Measurements from ENCODE around the gene SLC9C2. TPM values are rescaled to one million over a fixed set of nuclear protein-coding genes. Genes with fewer than 3 reads are reported as not detected.

SLC9C2 gene
- polyA plus RNA-seq, 3 donors: not detected

DNA sequence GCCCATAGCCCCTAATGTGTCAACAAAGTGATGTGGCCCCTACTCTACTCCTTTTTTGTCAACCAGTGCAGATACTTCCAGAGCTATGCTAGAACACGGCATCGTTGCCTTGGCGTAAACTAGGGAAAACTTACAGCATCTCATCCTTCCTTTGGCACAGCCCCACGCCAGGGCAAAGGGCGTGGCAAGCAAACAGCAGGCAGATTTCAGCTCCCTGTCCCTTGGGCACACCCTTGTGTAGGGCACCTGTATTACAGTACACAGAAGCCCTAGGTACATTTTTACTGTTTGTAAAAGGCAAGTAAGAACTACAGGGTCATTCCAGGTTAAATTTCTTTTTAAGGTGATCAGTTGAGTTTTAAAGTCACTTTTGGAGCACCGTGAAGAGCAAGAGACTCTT, 96.4 kb downstream of the SLC9C2 start:
- no peak for TF ChIP-seq CTCF (IDR thresholded peaks at IDR 0.05)
- no peak overlapping the region for H3K4me3 Mint-ChIP-seq
- H3K79me2 ChIP-seq (ENCODE audit: insufficient read depth, low read length): no peaks in the 10 kb centered on the region
- H2AFZ ChIP-seq (ENCODE audit: insufficient read depth, low read depth, low read length, poor library complexity, severe bottlenecking): no peak overlapping the region
- H3K4me2 ChIP-seq (replicated peaks; ENCODE audit: extremely low read depth, low read length, poor library complexity, severe bottlenecking): no peak overlapping the region
- 96% methylated on average over 4 of the region's 6 CpGs for WGBS (ENCODE audit: insufficient coverage)
- peaks cover 0 to 2% (median 0%) of the 10 kb centered on the region in 7 donors for H3K9me3 Mint-ChIP-seq
- DNase-seq: no peak
- H3K27me3 ChIP-seq (ENCODE audit: control insufficient read depth in 2 of 2, insufficient read depth in 2 of 2, low read length in 2 of 2): no peaks in the 10 kb centered on the region
- intact Hi-C loops (cut with micrococcal nuclease): no loop called here
- no peaks in the 10 kb centered on the region for H3K36me3 Mint-ChIP-seq
- no peaks in the 10 kb centered on the region for H3K4me1 Mint-ChIP-seq
- H3K27me3 Mint-ChIP-seq (ENCODE audit: low read depth in 3 of 3): peaks cover 0 to 3% (median 1%) of the 10 kb centered on the region in 3 donors
- H3K27ac Mint-ChIP-seq: no peak overlapping the region
- H3K4me1 ChIP-seq (ENCODE audit: control insufficient read depth in 1 of 2, insufficient read depth in 2 of 2, low read length in 2 of 2): no peaks in the 10 kb centered on the region
- no peaks in the 10 kb centered on the region for H3K9me3 ChIP-seq (replicated peaks in 1 of 2; ENCODE audit: control insufficient read depth in 1 of 2, insufficient read depth in 1 of 2, low read length in 2 of 2)
- H3K9ac ChIP-seq (ENCODE audit: insufficient read depth, low read length, poor library complexity, severe bottlenecking): no peak overlapping the region
- no peaks in the 10 kb centered on the region for H3K36me3 ChIP-seq (replicated peaks in 1 of 2; ENCODE audit: control insufficient read depth in 1 of 2, insufficient read depth in 2 of 2, low read length in 2 of 2)
- no peak overlapping the region for H3K27ac ChIP-seq (ENCODE audit: low read depth in 1 of 2, low read length in 2 of 2)
- no peaks in the 10 kb centered on the region for H4K20me1 ChIP-seq (ENCODE audit: insufficient read depth, low read length)
- no peak overlapping the region for H3K4me3 ChIP-seq (replicated peaks in 1 of 3; ENCODE audit: low read depth in 2 of 3, low read length in 3 of 3)

DNA sequence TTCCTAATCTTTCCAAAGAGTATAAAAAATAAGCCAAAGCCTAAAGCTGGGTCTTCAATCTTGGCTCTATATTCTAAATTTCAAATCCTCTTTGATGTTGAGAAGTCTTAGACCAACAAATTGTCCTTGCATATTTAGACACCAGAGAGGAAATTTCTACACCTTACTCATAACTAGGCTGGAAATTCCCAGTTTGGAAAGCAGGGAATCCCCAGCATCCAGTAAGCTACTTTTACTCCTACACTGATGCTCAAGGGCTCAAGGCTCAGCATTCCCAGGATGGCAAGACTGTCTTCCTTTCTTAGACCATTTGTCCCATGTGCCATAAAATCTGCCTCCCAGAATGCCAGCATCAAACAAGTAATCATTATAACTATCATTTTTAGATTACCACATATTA, 97.5 kb downstream of the SLC9C2 start:
- Histone ChIP-seq H3K4me1 (ENCODE audit: control insufficient read depth in 1 of 2, insufficient read depth in 2 of 2, low read length in 2 of 2) (no peaks in the 10 kb centered on the region), H3K36me3 (replicated peaks in 1 of 2; ENCODE audit: control insufficient read depth in 1 of 2, insufficient read depth in 2 of 2, low read length in 2 of 2) (no peaks in the 10 kb centered on the region), H3K9ac (ENCODE audit: insufficient read depth, low read length, poor library complexity, severe bottlenecking) (no peak overlapping the region), H3K27ac (ENCODE audit: low read depth in 1 of 2, low read length in 2 of 2) (no peak overlapping the region), H3K79me2 (ENCODE audit: insufficient read depth, low read length) (no peaks in the 10 kb centered on the region), H3K9me3 (replicated peaks in 1 of 2; ENCODE audit: control insufficient read depth in 1 of 2, insufficient read depth in 1 of 2, low read length in 2 of 2) (no peaks in the 10 kb centered on the region), H4K20me1 (ENCODE audit: insufficient read depth, low read length) (no peaks in the 10 kb centered on the region), H2AFZ (ENCODE audit: insufficient read depth, low read depth, low read length, poor library complexity, severe bottlenecking) (no peak overlapping the region), H3K4me2 (replicated peaks; ENCODE audit: extremely low read depth, low read length, poor library complexity, severe bottlenecking) (no peak overlapping the region), H3K27me3 (ENCODE audit: control insufficient read depth in 2 of 2, insufficient read depth in 2 of 2, low read length in 2 of 2) (no peaks in the 10 kb centered on the region), H3K4me3 (replicated peaks in 1 of 3; ENCODE audit: low read depth in 2 of 3, low read length in 3 of 3) (no peak overlapping the region)
- no peak overlapping the region for H3K27ac Mint-ChIP-seq
- no peaks in the 10 kb centered on the region for H3K4me1 Mint-ChIP-seq
- H3K9me3 Mint-ChIP-seq: peaks cover 0 to 2% (median 0%) of the 10 kb centered on the region in 7 donors
- peaks cover 0 to 1% (median 0%) of the 10 kb centered on the region in 3 donors for H3K27me3 Mint-ChIP-seq (ENCODE audit: low read depth in 3 of 3)
- H3K36me3 Mint-ChIP-seq: no peaks in the 10 kb centered on the region
- no peak overlapping the region for H3K4me3 Mint-ChIP-seq
- TF ChIP-seq CTCF (IDR thresholded peaks at IDR 0.05): no peak
- no peak for DNase-seq
- intact Hi-C loops (cut with micrococcal nuclease): no loop called here
